HUDEP-2 (cell line): Measurements from ENCODE around the gene PDE4D.

Experiments
- DNase-seq, 76 experiments: peaks; one replicate each; lab custom pipeline; 2025; ENCODE audit not compliant: unreplicated experiment in 76 of 76; lab: John Stamatoyannopoulos, UW

PDE4D gene

GRCh38 chr5:59840200-59840601 lies 53.3 kb downstream of the PDE4D start:
- DNase-seq: peak in 1 of 76 experiments; percentile 11

- no peak for DNase-seq
Observed at GRCh38 chr5:59838989-59839388, 54.5 kb downstream of the PDE4D start.

- no peak for DNase-seq
Observed at GRCh38 chr5:59838067-59838466, 55.5 kb downstream of the PDE4D start.

GRCh38 chr5:59837071-59837470 lies 56.5 kb downstream of the PDE4D start:
- no peak for DNase-seq

- DNase-seq: no peak
Observed at GRCh38 chr5:59835800-59836199, 57.7 kb downstream of the PDE4D start.

- no peak for DNase-seq
Observed at GRCh38 chr5:59833448-59833847, 60.1 kb downstream of the PDE4D start.

GRCh38 chr5:59832577-59833301 lies 60.8 kb downstream of the PDE4D start:
- no peak for DNase-seq

GRCh38 chr5:59831326-59832010 lies 62.1 kb downstream of the PDE4D start:
- no peak for DNase-seq

GRCh38 chr5:59830536-59831200 lies 62.9 kb downstream of the PDE4D start:
- DNase-seq: no peak

- DNase-seq: no peak
Observed at GRCh38 chr5:59829922-59830321, 63.6 kb downstream of the PDE4D start.

GRCh38 chr5:59829386-59829785 lies 64.1 kb downstream of the PDE4D start:
- DNase-seq: no peak

GRCh38 chr5:59828623-59829022 lies 64.9 kb downstream of the PDE4D start:
- DNase-seq: no peak

GRCh38 chr5:59826996-59827395 lies 66.5 kb downstream of the PDE4D start:
- no peak for DNase-seq

GRCh38 chr5:59823420-59823819 lies 70.1 kb downstream of the PDE4D start:
- DNase-seq: no peak

- DNase-seq: no peak
Observed at GRCh38 chr5:59819806-59820205, 73.7 kb downstream of the PDE4D start.

GRCh38 chr5:59817536-59817935 lies 76.0 kb downstream of the PDE4D start:
- DNase-seq: no peak

GRCh38 chr5:59816654-59817300 lies 76.7 kb downstream of the PDE4D start:
- no peak for DNase-seq

GRCh38 chr5:59814537-59814872 lies 79.0 kb downstream of the PDE4D start:
- no peak for DNase-seq

- DNase-seq: peak in 43 of 76 experiments; percentile 1 to 69 (median 34)
Observed at GRCh38 chr5:59813761-59814536, 79.6 kb downstream of the PDE4D start.

- DNase-seq: peak in 43 of 76 experiments; percentile 1 to 60 (median 19)
Observed at GRCh38 chr5:59810041-59810440, 83.5 kb downstream of the PDE4D start.

GRCh38 chr5:59807806-59808205 lies 85.7 kb downstream of the PDE4D start:
- DNase-seq: no peak
